GM19099 (cell line): ENCODE measurements around the gene RAPGEF5.

Experiments
- POLR2A ChIP-seq: IDR thresholded peaks from 3 replicates; pipeline ENCODE4 v1.6.1; 2011; ENCODE audit warnings: low read depth; ENCODE audit not compliant: insufficient read length; ENCODE audit errors: extremely low read depth

Gene RAPGEF5

GRCh38 chr7:22140578-22140977 is 216.4 kb downstream of the RAPGEF5 start:
- no peak for TF ChIP-seq POLR2A

DNA sequence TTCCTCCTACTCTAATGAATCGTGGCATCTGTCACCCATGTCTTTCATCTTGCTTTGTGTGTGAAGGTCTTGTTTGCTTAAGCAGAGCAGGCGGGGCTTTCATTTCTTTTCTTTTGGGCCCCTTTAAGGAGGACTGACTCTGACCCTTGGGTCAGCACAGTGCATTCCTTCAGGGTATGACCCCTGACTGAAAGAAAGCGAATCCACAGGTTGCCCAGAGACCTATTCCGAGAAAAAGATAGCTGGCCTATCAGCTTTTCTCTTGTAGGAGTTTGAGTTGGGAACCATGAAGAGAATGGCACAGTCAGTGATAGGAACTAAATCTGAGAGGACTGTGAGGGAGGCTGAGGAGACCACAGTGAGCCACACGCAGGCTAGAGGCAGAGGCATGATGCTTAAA is 218.1 kb downstream of the RAPGEF5 start:
- no peak for TF ChIP-seq POLR2A

GRCh38 chr7:22138106-22138505 is 218.8 kb downstream of the RAPGEF5 start:
- no peak for TF ChIP-seq POLR2A

DNA sequence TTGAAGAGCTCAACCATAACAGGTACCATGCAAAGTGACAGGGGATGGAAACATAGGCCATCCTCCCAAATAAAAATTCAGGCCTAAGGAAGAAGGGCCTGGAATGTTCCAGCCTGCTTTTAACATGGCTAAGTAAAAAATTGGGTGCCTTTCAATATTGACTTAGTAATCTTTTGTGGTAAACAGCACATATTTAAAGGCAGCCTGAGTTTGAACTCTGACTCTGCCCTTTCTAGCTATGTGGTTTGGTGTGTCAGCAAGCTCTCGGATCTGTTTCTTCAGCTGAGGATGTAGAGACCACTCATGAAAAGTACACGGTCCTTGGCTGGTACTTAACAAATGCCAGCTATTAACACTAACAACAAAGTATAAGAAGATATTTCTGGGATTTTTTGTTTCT is 219.5 kb downstream of the RAPGEF5 start:
- no peak for TF ChIP-seq POLR2A

DNA sequence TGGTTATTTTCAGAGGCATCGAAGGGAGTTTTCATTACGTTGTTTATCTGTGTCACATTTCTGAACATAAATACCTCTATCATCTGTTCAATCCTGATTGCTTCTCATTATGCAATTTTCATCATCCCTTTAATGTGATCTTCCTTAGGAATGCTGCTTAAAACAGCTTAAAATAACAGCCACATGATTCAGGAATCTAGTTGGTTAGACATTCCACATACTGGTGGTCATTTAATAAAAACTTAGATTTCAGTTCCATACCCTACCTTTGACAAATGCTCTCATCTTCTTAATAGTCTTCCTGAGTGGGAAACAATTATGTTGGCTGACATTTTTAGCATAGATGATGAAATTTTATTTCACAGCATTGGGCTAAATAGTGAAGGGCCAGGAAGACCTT is 219.9 kb downstream of the RAPGEF5 start:
- no peak for TF ChIP-seq POLR2A

- TF ChIP-seq POLR2A: no peak
These were observed 227.0 kb downstream of the RAPGEF5 start for GRCh38 chr7:22129819-22130580.

DNA sequence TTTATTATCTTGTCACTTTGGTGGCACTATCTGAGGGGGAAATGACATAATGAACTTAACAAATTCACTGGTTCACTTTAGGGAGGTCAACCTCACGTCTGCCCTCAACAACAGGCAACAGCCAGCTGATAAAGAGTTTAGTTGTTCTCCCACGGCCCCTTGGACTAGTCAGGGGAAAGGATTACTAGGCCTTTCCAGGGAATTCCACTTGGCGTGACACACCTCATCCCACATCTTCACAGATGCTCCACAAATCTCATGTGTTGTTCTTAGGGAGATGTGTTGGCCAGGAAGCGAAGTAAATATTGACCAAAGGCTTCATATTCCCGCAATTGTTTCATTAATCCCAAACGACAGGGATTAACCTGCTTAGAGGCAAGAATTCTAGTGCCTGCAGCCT is 227.8 kb downstream of the RAPGEF5 start:
- TF ChIP-seq POLR2A: no peak

- TF ChIP-seq POLR2A: no peak
These were observed 228.4 kb downstream of the RAPGEF5 start for GRCh38 chr7:22128528-22128920.

DNA sequence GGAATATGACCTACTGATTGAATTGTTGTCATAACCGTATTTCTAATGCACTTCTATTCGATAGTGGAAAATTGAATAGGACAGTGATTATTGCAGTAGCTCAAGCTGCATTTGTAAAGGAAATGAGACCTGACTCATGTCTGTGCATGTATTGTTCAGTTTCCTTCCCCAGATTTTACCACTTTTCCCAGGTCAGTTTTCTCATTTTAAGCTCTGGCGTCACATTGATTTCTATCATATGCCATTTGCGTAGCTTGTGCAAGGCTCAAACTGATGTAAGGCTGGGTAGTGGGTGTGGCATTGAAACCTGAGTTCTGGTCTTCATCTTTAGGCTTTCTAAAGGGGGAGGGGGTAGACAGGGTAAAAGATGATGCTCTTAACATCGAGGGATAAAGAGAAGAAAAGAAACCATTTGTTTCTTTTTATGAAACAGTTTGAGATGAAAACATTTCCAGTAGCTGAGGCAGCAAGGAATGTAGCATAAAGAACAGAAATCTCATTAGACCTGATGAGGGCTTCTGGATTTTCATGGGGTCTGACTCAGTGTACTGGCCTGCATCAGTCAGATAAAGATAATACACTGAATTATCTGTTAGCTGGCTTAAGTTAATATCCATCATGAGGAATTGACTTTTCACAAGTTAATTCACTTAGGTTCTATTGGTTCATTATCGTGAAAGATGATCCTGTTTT is 229.0 kb downstream of the RAPGEF5 start:
- no peak for TF ChIP-seq POLR2A

GRCh38 chr7:22125436-22125835 is 231.5 kb downstream of the RAPGEF5 start:
- TF ChIP-seq POLR2A: no peak

DNA sequence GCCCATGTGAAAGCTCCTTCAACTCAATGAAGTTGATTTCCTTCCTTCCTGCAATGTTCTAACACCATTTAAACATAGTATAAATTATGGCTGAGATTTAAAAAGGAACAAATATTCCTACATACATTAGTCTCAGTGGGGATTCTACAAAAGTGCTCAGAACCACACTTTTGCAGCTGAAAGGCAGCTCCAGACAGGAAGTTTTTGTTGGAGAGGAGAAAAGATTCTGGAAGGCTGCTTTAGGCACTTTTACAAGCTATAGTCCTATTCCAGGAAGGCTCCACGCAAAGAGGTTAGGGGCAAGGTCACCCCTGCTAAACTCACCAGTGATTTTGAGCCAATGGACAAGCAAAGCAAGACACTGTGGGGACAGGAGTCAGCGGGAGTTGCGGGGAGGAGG is 232.0 kb downstream of the RAPGEF5 start:
- TF ChIP-seq POLR2A: no peak

DNA sequence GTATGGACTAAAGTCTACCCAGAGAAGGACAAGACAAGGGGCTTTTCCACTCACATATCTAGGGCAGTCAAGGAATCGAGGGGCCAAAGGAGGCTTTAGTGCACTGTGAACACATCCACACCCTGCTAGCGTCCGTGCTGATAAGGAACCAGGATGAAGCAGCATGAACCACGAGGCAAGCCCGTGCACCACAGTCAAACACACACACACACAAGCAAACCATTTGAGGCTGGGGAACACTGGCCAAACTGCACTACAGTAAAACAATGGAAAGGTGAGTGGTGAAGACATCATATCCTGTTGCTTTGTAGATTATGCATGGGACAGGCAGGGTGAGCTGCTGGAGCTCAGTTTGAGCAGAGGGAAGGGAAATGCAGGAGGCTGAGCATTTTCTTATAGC is 233.8 kb downstream of the RAPGEF5 start:
- no peak for TF ChIP-seq POLR2A

GRCh38 chr7:22121702-22122474 is 235.1 kb downstream of the RAPGEF5 start:
- TF ChIP-seq POLR2A: no peak

DNA sequence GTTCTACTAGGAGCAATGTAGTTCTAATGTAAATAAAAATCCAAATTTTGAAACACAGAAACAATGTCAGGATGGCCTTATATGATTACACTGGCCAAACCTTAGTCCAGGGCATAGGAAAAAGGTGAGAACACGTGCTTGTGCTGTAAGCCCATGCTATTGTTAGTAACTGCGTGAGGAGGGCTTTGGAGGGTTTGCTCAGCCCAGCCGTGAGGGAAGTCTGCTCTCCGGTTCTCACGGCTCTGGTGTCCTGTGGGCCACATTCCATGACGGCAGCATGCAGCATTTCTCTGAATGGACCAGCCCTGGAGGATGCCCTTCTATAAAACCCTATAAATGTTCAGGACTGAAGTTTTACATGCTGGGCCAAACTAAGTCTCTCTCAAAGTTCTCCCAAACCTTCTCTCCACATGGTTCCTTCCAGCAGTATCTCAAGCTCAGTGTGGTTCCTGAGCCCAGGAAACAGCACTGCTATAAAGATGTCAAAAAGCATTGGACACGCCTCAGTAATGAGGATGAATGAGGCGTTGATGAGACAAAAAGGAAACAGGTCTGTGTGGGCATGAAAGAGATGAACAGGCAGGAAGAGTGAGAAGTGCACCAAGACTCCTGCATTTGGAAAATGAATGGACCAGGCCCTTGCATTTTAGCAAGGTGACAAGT is 236.4 kb downstream of the RAPGEF5 start:
- no peak for TF ChIP-seq POLR2A

DNA sequence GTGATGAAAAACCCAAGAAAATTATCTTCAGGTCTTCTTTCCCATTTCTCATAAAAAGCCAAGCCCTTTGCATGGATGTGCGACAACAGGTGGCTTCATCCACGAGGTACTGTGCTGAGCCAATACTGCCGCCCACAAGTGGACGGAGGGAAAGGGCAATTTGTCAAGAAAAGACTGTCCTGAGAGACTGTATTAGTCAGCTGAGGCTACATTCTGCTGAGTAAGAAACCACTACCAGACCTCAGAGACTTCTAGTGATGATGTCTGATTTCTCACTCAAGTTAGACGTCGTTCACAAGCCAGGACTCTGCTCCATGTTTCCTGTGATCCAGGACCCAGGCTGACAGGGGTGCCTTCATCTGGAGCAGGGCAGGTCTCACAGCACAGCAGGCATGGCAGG is 239.7 kb downstream of the RAPGEF5 start:
- TF ChIP-seq POLR2A: no peak
